Loucy (cell line): Measurements from ENCODE around the gene SREK1IP1.

Source experiments
- EZH2phosphoT487 ChIP-seq: fragments of 200-600 bp; IDR thresholded peaks from 2 replicates; pipeline ENCODE4 v1.6.1; 2018; ENCODE audit warnings: antibody characterized with exemption, mild to moderate bottlenecking, moderate library complexity, borderline replicate concordance
- TF ChIP-seq, protein P1 (sequence below): fragments of 200-600 bp; sonication (generic); conservative IDR thresholded peaks from 2 replicates; pipeline ENCODE4 v1.5.1; 2014; ENCODE audit warnings: mild to moderate bottlenecking, antibody characterized with exemption, low read length

- TF ChIP-seq, protein P1, sequence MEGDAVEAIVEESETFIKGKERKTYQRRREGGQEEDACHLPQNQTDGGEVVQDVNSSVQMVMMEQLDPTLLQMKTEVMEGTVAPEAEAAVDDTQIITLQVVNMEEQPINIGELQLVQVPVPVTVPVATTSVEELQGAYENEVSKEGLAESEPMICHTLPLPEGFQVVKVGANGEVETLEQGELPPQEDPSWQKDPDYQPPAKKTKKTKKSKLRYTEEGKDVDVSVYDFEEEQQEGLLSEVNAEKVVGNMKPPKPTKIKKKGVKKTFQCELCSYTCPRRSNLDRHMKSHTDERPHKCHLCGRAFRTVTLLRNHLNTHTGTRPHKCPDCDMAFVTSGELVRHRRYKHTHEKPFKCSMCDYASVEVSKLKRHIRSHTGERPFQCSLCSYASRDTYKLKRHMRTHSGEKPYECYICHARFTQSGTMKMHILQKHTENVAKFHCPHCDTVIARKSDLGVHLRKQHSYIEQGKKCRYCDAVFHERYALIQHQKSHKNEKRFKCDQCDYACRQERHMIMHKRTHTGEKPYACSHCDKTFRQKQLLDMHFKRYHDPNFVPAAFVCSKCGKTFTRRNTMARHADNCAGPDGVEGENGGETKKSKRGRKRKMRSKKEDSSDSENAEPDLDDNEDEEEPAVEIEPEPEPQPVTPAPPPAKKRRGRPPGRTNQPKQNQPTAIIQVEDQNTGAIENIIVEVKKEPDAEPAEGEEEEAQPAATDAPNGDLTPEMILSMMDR = no peak
- no peak for TF ChIP-seq EZH2phosphoT487
These were observed 96.8 kb downstream of the SREK1IP1 start for GRCh38 chr5:64671678-64672077.
